B cell (primary cell): ENCODE results near the gene TEKT2. TPM values are rescaled to one million over a fixed set of nuclear protein-coding genes. Genes with fewer than 3 reads are reported as not detected.

ENCODE experiments used
- ATAC-seq: fragments of 200-7000 bp; cut with Tn5 transposase; one replicate; pipeline ENCODE4 v1.10.0; 2021; ENCODE audit warnings: low read depth, mild to moderate bottlenecking, moderate number of reproducible peaks, moderate library complexity
- CTCF ChIA-PET: fragments of 350-600 bp; sonication (Branson Sonifier 250); formaldehyde crosslinking; loops from one replicate; lab custom pipeline; 2021; ENCODE audit warnings: antibody characterized with exemption, inconsistent platforms; lab: Charles Lee
- POLR2A ChIA-PET: fragments of 350-600 bp; sonication (Branson Sonifier 250); formaldehyde crosslinking; loops from one replicate; lab custom pipeline; 2021; ENCODE audit warnings: antibody characterized with exemption; lab: Charles Lee
- DNase-seq: peaks from one replicate; pipeline ENCODE4 v3.0.0; 2013
- H2AFZ ChIP-seq: 2 replicates; pipeline ENCODE4 v1.6.1; 2012; ENCODE audit warnings: mild to moderate bottlenecking, low read depth, low read length; ENCODE audit not compliant: insufficient read depth, poor library complexity, severe bottlenecking
- H3K27ac ChIP-seq, 2 donors: 1 replicate in 1 of 2; 2 replicates in 1 of 2; pipeline ENCODE4 v1.5.1; 2012 to 2013; ENCODE audit warnings: low read length in 2 of 2, mild to moderate bottlenecking in 2 of 2, moderate library complexity in 1 of 2
- H3K27me3 ChIP-seq, 4 experiments: fragments of 200-600 bp in 1 of 4; sonication (generic) in 1 of 4; replicated peaks in 1 of 4; 1 replicate in 2 of 4; 2 replicates in 2 of 4; pipeline versions ENCODE4 v1.6.1 to v1.7.0; 2013 to 2016; ENCODE audit warnings: low read length in 3 of 4, mild to moderate bottlenecking in 2 of 4, mixed read lengths in 1 of 4, moderate library complexity in 1 of 4; ENCODE audit not compliant: insufficient read depth in 4 of 4, control insufficient read depth in 3 of 4; ENCODE audit errors: control extremely low read depth in 1 of 4
- H3K36me3 ChIP-seq, 2 experiments: replicated peaks in 1 of 2; 1 replicate in 1 of 2; 2 replicates in 1 of 2; pipeline versions ENCODE4 v1.6.1 to v1.7.1; 2013; ENCODE audit warnings: low read length in 1 of 2; ENCODE audit not compliant: insufficient read depth in 2 of 2, control insufficient read depth in 1 of 2; ENCODE audit errors: control extremely low read depth in 1 of 2, extremely low read depth in 1 of 2
- H3K4me1 ChIP-seq, 2 donors: fragments of 200-600 bp in 1 of 2; sonication (generic) in 1 of 2; 1 replicate in 1 of 2; 2 replicates in 1 of 2; pipeline versions ENCODE4 v1.5.1 to v1.6.1; 2013 to 2017; ENCODE audit warnings: low read length in 2 of 2; ENCODE audit not compliant: control insufficient read depth in 2 of 2, insufficient read depth in 2 of 2
- H3K4me2 ChIP-seq: replicated peaks from 2 replicates; pipeline ENCODE3; 2012; ENCODE audit warnings: mild to moderate bottlenecking, low read depth, low read length; ENCODE audit not compliant: poor library complexity, severe bottlenecking
- H3K4me3 ChIP-seq, 5 experiments: fragments of 200-600 bp in 1 of 5; sonication (generic) in 1 of 5; 1 replicate in 3 of 5; 2 replicates in 2 of 5; pipeline versions ENCODE4 v1.5.1 to v1.7.0; 2011 to 2016; ENCODE audit warnings: low read length in 4 of 5, mild to moderate bottlenecking in 4 of 5, low read depth in 2 of 5, control low read depth in 1 of 5, moderate library complexity in 1 of 5; ENCODE audit not compliant: insufficient read depth in 1 of 5; ENCODE audit errors: control extremely low read depth in 1 of 5, extremely low read depth in 1 of 5
- H3K79me2 ChIP-seq: fragments of 200-600 bp; sonication (generic); one replicate; pipeline ENCODE4 v1.6.0; 2016; ENCODE audit warnings: low read length; ENCODE audit not compliant: control insufficient read depth, insufficient read depth
- H3K9ac ChIP-seq: fragments of 200-600 bp; sonication (generic); 2 replicates; pipeline ENCODE4 v1.6.1; 2017; ENCODE audit warnings: mild to moderate bottlenecking, low read length, moderate library complexity
- H3K9me3 ChIP-seq, 3 donors: one replicate each; pipeline versions ENCODE4 v1.6.1 to v1.7.1; 2013; ENCODE audit warnings: low read length in 2 of 3; ENCODE audit not compliant: control insufficient read depth in 2 of 3, insufficient read depth in 1 of 3; ENCODE audit errors: control extremely low read depth in 1 of 3
- H4K20me1 ChIP-seq: 2 replicates; pipeline ENCODE4 v1.6.0; 2012; ENCODE audit warnings: mild to moderate bottlenecking, low read length; ENCODE audit not compliant: insufficient read depth, control insufficient read depth, poor library complexity, severe bottlenecking
- H3K27ac Mint-ChIP-seq: one replicate; pipeline ENCODE4 v1.8.0; 2021; ENCODE audit warnings: mixed read lengths
- H3K27me3 Mint-ChIP-seq: one replicate; pipeline ENCODE4 v1.8.0; 2021; ENCODE audit warnings: mixed read lengths
- H3K4me1 Mint-ChIP-seq: one replicate; pipeline ENCODE4 v1.8.0; 2021; ENCODE audit warnings: mixed read lengths
- H3K4me3 Mint-ChIP-seq: one replicate; pipeline ENCODE4 v1.8.0; 2021; ENCODE audit warnings: mixed read lengths
- H3K9me3 Mint-ChIP-seq: one replicate; pipeline ENCODE4 v1.8.0; 2022; ENCODE audit warnings: mixed read lengths; ENCODE audit not compliant: insufficient read depth
- EZH2 ChIP-seq: IDR thresholded peaks from 2 replicates; pipeline ENCODE4 v1.6.1; 2012; ENCODE audit warnings: borderline replicate concordance, low read depth, mild to moderate bottlenecking, moderate library complexity, low read length; ENCODE audit not compliant: insufficient read depth, poor library complexity, severe bottlenecking
- WGBS: methylation state at CpG from one replicate; pipeline ENCODE4 v1.1.5; 2013; ENCODE audit warnings: missing lambda C conversion rate; ENCODE audit not compliant: insufficient coverage; 5-methylcytosine and 5-hydroxymethylcytosine counted together
- intact Hi-C: fragments of 100-400 bp; cut with micrococcal nuclease; formaldehyde crosslinking; loops from one replicate; pipeline ENCODE4 v1.10.0; 2022
- polyA plus RNA-seq: library from polyadenylated mRNA; depleted of rRNA; stranded (reverse); fragments of >200 nt; gene quantifications from 2 replicates; pipeline ENCODE4 v1.2.3, GENCODE V29; 2012
- total RNA-seq, 2 donors: library from RNA; stranded (reverse); fragments of 120-200 nt in 1 of 2; gene quantifications; 1 replicate in 1 of 2; 2 replicates in 1 of 2; pipeline versions ENCODE4 v1.2.3 to v1.2.4, GENCODE V29; 2013 to 2022
- TF ChIP-seq, protein P1 (sequence below): fragments of 200-600 bp; IDR thresholded peaks from one replicate; pipeline ENCODE4 v1.8.0; 2022; ENCODE audit warnings: antibody characterized with exemption, mild to moderate bottlenecking

Gene TEKT2
- total and polyA plus RNA-seq, 2 donors (not counting 1 experiment from before 2014, with no cell fraction given): not detected

- no peak overlapping the region for H3K4me3 Mint-ChIP-seq
- Histone ChIP-seq H2AFZ (no peak overlapping the region), H4K20me1 (no peaks in the 10 kb centered on the region), H3K4me2 (no peak overlapping the region), H3K27me3 (peaks cover 0 to 25% (median 12%) of the 10 kb centered on the region in 4 experiments), H3K4me1 (peaks cover 14 to 18% of the 10 kb centered on the region in 2 donors), H3K4me3 (no peak overlapping the region), H3K36me3 (no peaks in the 10 kb centered on the region), H3K79me2 (peaks cover 5% of the 10 kb centered on the region), H3K9me3 (peaks cover 0 to 3% (median 0%) of the 10 kb centered on the region in 3 donors), H3K27ac (no peak overlapping the region), H3K9ac (no peak overlapping the region)
- no peak overlapping the region for H3K27ac Mint-ChIP-seq
- ChIA-PET POLR2A (no interaction called here), CTCF (no interaction called here)
- H3K9me3 Mint-ChIP-seq: no peaks in the 10 kb centered on the region
- WGBS: 86% methylated on average over 10 of the region's 13 CpGs
- ATAC-seq (no peak), DNase-seq (peak; percentile 5)
- TF ChIP-seq, protein P1, sequence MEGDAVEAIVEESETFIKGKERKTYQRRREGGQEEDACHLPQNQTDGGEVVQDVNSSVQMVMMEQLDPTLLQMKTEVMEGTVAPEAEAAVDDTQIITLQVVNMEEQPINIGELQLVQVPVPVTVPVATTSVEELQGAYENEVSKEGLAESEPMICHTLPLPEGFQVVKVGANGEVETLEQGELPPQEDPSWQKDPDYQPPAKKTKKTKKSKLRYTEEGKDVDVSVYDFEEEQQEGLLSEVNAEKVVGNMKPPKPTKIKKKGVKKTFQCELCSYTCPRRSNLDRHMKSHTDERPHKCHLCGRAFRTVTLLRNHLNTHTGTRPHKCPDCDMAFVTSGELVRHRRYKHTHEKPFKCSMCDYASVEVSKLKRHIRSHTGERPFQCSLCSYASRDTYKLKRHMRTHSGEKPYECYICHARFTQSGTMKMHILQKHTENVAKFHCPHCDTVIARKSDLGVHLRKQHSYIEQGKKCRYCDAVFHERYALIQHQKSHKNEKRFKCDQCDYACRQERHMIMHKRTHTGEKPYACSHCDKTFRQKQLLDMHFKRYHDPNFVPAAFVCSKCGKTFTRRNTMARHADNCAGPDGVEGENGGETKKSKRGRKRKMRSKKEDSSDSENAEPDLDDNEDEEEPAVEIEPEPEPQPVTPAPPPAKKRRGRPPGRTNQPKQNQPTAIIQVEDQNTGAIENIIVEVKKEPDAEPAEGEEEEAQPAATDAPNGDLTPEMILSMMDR: no peak
- no peak for TF ChIP-seq EZH2
- peaks cover 32% of the 10 kb centered on the region for H3K27me3 Mint-ChIP-seq
- peaks cover 5% of the 10 kb centered on the region for H3K4me1 Mint-ChIP-seq
- intact Hi-C loops: no loop called here
Measured at GRCh38 chr1:36083219-36083618, 675 bp upstream of the TEKT2 start.

DNA sequence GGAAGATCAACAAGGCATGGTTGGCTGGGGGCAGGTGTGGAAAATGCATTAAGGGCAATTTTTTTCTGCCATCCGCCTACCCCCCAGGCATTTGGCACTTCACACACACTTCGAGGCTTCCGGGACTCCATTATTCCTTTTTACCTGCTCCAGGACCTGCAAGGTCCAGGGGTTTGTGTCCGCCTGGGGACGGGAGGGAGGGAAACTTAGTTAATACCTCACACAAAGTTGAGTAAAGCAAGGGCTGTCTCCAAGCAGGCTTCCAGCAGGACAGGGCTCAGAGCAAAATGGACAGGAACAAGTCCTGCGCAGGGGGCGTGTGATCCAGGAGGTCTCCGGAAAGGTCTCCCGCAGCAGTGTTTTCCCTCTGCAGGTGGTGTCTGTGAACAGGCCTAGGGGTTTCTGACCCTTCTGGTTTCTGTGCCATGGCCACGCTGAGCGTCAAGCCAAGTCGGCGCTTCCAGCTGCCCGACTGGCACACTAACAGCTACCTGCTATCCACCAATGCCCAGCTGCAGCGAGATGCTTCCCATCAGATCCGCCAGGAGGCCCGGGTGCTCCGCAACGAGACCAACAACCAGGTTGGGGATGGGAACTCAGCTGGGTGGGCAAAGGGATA lies 712 bp downstream of the TEKT2 start:
- H3K4me1 Mint-ChIP-seq: peaks cover 11% of the 10 kb centered on the region
- H2AFZ ChIP-seq: peak overlapping the region; percentile 62
- H3K27me3 Mint-ChIP-seq: peaks cover 32% of the 10 kb centered on the region

More for the DNA sequence above, 712 bp downstream of the TEKT2 start:
- Histone ChIP-seq H3K4me1 (peaks cover 20 to 26% of the 10 kb centered on the region in 2 donors), H4K20me1 (no peaks in the 10 kb centered on the region), H3K4me2 (peak overlapping the region; percentile 74), H3K4me3 (peak overlapping the region in 2 of 5 experiments; percentile 25 to 51), H3K9ac (peak overlapping the region; percentile 38), H3K79me2 (peaks cover 17% of the 10 kb centered on the region), H3K27ac (no peak overlapping the region), H3K9me3 (peaks cover 0 to 3% (median 0%) of the 10 kb centered on the region in 3 donors), H3K36me3 (no peaks in the 10 kb centered on the region), H3K27me3 (peaks cover 0 to 25% (median 12%) of the 10 kb centered on the region in 4 experiments)
- ATAC-seq (no peak), DNase-seq (no peak)
- intact Hi-C loops: no loop called here
- Mint-ChIP-seq H3K27ac (no peak overlapping the region), H3K4me3 (peak overlapping the region; percentile 32), H3K9me3 (no peaks in the 10 kb centered on the region)
- ChIA-PET POLR2A (interaction anchor here (0.7 kb wide), 1 partner anchor 1413 kb away, joined by 8 read pairs; no protein-coding TSS in a partner anchor), CTCF (no interaction called here)
- TF ChIP-seq EZH2: no peak
- TF ChIP-seq, protein P1: no peak
- WGBS: 80% methylated on average over 12 of the region's 19 CpGs
